ENCODE measurements around the gene NUPR1.
"Not testable (repeated sequence)": the region's sequence is repeated elsewhere in the genome, so short reads cannot be mapped to it uniquely, and the experiment has no call there.

NUPR1 gene

DNA sequence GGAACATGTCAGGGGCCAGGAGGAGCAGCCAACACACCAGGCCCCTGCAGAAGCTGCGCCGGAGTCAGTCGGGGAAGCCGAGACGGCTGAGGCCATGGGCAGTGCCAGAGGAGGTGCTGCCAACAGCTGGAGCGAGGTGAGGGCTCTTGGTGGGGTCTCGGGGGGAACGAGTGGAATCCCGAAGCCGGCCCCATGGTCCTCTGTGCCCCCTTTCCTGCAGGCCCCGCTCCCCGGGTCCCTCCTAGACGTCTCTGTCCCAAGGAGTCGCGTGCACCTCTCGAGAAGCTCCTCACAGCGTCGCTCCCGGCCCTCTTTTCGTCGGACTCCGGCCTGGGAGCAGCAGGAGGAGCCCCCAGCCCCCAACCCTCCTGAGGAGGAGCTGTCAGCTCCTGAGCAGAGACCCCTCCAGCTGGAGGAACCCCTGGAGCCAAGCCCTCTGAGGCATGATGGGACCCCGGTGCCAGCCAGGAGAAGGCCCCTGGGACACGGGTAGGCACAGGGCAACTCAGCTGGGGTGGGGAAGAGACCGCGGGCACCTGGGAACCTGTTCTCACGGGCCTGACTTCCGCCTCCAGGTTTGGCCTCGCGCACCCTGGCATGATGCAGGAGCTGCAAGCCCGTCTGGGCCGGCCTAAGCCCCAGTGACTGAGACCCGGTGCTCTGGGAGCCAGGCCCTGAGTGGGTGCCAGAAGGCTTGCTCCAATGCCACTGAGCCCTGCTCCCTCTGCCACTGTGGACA lies 40.7 kb downstream of the NUPR1 start:
- no peak for DNase-seq

DNA sequence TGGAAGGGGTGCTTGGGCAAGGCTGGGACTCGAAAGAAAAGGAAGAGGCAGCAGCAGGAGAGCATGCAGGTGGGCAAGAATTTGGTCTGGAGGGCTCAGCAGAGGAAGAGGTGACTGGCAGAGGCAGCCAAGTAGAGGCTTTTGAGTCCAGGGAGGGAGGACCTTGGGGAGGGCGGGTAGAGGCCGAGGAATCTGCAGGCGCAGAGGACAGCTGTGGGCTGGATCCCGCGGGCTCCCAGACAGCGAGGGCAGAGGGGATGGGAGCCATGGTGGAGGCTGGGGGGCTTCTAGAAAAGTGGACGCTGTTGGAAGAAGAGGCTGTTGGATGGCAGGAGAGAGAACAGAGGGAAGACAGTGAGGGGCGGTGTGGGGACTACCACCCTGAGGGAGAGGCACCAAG lies 41.4 kb downstream of the NUPR1 start:
- DNase-seq, result no peak

DNA sequence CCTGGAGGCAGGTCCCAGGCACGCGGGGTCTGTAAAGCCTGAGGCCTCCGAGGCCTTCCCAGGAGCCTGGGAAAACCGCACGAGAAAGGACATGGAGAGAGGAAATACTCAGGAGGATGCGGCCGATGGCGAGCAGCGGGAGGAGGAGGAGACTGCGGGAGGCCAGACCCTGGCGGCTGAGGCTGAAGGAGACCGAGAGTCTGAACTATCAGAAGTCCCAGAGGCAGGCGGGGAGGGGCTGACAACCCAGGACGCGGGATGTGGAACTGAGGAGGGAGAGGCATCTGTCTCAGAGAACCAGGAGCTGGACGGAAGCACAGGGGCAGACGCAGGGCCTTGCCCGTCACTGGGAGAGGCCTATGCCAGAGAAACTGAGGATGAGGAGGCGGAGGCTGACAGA lies 41.9 kb downstream of the NUPR1 start:
- no peak for DNase-seq

DNA sequence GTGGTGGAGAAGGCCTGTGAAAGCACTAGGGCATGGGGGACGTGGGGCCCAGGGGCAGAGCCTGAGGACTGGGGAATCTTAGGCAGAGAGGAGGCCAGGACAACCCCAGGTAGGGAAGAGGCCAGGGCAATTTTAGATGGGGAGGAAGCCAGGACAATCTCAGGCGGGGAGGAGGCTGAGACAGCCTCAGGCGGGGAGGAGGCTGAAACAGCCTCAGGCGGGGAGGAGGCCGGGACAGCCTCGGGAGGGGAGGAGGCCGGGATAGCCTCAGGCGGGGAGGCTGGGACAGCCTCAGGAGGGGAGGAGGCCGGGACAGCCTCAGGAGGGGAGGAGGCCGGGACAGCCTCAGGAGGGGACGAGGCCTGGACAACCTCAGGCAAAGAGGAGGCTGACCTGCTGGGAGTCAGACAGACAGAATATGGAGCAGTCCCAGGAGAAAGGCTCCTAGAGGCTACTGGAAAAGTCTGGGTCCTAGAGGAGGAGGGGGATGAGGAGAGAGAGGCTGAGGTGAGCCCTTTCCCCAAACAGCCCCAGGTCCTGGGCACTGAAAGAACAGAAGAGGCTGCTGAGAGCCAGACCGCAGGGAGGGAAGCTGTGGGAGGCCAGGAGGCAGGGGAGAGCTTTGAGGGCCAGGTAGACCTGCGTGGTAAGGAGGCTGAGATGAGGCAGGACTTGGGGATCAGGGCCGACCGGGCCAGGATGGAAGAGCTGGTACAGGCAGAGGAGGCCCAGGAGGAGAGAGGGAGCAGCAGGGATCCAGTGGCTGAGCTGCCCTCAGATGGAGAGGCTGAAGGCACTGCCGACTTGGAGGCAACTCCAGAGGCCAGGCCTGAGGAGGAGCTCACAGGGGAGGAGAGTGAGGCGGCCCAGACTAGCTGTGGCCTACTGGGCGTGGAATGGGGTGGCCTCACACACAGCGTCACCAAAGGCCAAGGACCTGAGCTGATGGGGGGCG lies 42.7 kb downstream of the NUPR1 start:
- DNase-seq, result no peak

DNA sequence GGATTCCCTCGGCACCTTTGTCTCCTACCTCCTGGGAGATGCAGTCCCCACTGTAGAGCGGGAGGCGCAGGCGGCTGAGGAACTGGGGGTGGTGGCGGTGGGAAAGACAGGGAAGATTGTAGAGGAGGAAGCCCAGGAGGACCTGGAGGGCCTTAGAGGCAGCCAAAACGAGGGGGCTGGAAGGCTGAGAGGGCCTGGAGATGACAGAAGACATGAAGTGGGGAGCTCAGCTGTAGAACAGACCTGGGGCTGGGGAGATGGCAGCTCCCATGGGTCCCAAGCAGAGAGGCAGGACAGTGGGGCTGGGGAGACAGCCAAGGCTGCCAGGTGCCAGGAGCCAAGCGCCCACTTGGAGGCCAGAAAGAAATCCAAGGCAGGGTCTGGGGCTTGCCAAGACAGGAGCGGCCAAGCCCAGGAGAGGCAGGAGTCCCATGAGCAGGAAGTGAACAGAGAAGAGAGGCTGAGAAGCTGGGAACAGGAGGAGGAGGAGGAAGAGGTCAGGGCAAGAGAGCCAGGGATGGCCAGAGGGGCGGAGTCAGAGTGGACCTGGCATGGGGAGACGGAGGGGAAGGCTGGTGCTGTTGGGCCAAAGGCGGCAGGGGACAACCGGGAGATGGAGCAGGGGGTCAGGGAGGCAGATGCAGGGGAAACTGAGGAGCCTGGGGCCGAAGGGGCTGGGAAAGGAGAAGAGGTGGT lies 43.5 kb downstream of the NUPR1 start:
- no peak for DNase-seq

DNA sequence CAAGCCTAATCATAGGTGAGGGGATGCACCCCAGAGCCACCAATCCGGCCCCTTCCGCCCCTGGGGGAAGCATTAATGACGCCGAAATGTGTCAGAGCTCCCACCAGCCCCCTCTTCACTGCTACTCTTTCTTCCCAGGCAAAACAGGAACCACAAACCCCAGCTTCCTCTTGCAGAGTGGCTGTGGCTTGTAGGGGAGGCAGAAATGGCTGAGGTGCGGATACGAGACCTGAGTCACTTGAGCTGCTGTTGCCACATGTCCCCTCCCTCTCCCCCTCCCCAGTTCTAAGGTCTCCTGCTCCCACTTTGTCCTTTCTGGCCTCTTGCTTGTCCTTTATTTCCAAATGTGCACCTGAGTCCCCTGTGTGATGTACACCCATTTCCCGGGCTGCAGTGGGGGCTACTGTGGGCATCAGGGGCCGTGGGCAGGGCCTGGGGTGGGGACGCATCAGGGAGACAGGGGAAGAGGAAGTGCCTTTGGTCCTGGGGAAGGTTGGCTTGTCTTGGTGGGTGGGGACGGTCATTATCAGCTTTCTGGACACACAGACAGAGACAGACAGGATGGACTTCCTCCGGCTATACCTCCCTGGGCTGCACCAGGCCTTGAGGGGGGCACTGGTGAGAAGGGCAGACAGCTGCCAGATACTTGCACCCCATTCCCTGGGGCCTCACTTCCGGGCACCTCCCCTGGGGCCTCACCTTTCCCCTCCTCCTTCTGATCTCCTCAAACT lies 44.5 kb downstream of the NUPR1 start, which contains the start of gene APOBR:
APOBR (plus strand) TSS at position 523 of the 731 bp plus-strand sequence; CDS start at position 562, 39 bp downstream.
- no peak for DNase-seq

DNA sequence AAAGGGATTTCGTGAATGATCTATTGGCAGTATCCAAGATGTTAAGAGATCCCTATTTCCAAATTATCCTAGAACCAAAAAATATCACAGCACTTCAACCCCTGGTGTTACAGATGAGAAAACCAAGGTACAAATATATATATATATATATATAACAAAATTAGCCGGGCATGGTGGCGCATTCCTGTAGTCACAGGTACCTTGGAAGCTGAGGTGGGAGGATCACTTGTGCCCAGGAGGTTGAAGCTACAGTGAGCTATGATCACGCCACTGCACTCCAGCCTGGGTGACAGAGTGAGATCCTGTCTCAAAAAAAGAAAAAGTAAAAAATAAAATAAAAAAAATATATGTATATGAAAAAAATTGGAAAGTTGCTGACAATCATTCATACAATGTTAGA lies 46.3 kb downstream of the NUPR1 start:
- no peak for DNase-seq

DNA sequence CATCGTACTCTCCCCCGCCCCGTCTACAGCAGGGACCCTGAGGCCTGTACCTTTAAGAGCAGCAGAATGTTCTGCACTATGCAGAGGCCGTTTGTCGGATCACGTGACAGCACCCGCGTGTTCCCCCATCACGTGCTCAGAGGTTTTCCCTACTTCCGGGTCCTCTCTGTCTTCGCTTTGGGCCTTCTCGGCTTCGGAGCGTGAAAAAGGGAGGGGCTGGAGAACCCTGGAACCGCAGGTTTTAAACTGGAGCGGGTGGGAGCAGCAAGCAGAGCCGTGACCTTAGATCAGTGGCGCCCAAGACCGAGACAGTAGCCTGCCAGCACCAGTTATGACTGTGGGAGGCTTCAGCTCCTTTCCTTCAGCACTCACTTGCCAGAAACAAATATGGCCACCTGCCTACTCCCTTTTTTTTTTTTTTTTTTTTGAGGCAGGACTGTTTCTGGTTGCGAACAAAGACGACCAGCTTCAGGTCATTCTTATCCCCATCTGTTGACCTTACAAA lies 46.8 kb downstream of the NUPR1 start, which contains the start of gene CLN3:
CLN3 (minus strand) TSS at position 105 of the 505 bp plus-strand sequence. CDS start 315 bp downstream, outside the sequence.
- peak; percentile 89 for DNase-seq

DNA sequence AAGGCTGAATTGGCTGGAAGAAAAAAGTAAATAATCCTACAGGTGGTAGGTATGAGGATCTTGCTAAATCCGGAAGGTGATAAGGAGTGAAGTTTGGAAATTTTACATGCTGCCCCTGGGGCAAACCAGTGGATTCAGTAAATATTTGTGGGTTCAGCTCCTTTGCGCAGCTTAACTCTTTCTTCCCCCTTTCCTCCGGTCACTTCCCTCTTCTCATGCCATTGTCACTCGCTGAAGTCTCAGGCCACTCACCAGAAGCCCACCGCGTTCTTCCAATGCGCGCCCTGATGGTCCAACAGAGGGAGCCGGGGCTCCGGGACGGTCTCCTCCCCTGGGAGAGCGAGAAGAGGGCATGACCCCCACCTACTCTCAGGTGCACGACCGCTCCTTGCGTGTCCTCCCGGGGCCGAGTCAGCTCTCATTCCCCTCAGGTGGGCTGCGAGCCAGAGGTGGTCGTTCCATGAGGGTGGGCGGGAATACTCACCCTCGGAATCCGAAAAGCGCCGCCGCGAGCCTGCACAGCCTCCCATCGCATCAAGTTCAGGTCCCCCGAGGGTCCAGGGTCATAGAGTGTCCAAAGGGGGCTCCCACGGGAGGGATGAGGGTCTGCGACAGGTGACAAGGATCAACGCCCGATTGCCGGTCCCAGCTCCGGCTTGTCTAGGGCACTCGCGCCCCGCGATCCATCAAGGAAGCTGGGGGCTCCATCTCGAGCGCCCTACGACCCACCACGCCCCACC lies 47.4 kb downstream of the NUPR1 start:
- DNase-seq, result peak; percentile 1

DNA sequence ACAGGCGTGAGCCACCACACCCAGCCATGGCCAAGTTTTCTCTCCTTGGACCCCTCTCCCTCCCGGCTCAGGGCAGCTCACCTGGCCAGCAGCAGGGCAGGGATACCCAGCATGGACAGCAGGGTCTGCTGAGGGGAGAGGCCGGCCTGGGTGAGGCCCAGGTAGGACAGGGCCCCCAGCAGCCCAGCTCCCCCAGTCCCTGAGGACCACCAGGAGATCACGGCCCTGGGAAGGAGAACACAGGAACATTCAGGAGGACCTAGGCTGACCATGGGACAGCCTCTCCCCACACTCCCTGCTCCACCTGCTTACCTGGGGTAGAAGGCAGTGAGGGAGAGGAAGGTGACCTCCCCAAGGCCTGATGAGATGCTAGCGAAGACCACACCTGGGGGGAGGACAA lies 52.5 kb downstream of the NUPR1 start:
- no peak for DNase-seq

DNA sequence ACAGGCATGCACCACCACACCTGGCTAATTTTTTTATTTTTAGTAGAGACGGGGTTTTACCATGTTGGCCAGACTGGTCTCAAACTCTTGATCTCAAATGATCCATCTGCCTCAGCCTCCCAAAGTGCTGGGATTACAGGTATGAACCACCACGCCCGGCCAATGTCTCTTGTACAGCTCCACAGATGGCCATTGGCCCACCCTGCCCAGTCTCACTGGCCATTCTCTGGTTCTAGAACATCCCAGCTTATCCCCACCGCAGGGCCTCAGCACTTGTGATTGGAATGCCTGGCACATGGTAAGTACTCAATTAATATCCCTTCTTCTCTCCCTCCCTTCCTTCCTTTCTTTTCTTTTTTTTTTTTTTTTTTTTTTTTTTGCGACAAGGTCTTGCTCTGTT lies 55.4 kb downstream of the NUPR1 start:
- DNase-seq, result not testable (repeated sequence)

Measured in DMS153 (cell line).